ENCODE measurements around the gene RHOB. TPM values are rescaled to one million over a fixed set of nuclear protein-coding genes. Genes with fewer than 3 reads are reported as not detected.
"Not testable (repeated sequence)": the region's sequence is repeated elsewhere in the genome, so short reads cannot be mapped to it uniquely, and the experiment has no call there.

RHOB gene
- total RNA-seq, 1 experiment from 2014 or later, result 28.1 TPM

GRCh38 chr2:20414806-20415205, 32.1 kb upstream of the RHOB start:
- Mint-ChIP-seq H3K36me3 (ENCODE audit: insufficient read depth, unreplicated experiment) (no peaks in the 10 kb centered on the region), H3K4me3 (ENCODE audit: unreplicated experiment) (no peak overlapping the region), H3K27me3 (ENCODE audit: insufficient read depth, unreplicated experiment) (no peaks in the 10 kb centered on the region), H3K27ac (ENCODE audit: low read depth, unreplicated experiment) (no peak overlapping the region), H3K9me3 (ENCODE audit: unreplicated experiment) (peaks cover 5% of the 10 kb centered on the region), H3K4me1 (ENCODE audit: insufficient read depth, unreplicated experiment) (peaks cover 23% of the 10 kb centered on the region)
- ChIA-PET CTCF (interaction anchor here (0.7 to 17.8 kb wide), 13 partner anchors 8 to 240 kb away, joined by 3 to 275 read pairs (median 5); partner anchors contain the start of genes HS1BP3 and RHOB), POLR2A (interaction anchor here (0.7 to 2.4 kb wide), 5 partner anchors 10 to 229 kb away, joined by 3 to 10 read pairs (median 3); partner anchors contain the start of gene RHOB)
- intact Hi-C loops (cut with micrococcal nuclease), result no loop called here
- TF ChIP-seq, protein P1, sequence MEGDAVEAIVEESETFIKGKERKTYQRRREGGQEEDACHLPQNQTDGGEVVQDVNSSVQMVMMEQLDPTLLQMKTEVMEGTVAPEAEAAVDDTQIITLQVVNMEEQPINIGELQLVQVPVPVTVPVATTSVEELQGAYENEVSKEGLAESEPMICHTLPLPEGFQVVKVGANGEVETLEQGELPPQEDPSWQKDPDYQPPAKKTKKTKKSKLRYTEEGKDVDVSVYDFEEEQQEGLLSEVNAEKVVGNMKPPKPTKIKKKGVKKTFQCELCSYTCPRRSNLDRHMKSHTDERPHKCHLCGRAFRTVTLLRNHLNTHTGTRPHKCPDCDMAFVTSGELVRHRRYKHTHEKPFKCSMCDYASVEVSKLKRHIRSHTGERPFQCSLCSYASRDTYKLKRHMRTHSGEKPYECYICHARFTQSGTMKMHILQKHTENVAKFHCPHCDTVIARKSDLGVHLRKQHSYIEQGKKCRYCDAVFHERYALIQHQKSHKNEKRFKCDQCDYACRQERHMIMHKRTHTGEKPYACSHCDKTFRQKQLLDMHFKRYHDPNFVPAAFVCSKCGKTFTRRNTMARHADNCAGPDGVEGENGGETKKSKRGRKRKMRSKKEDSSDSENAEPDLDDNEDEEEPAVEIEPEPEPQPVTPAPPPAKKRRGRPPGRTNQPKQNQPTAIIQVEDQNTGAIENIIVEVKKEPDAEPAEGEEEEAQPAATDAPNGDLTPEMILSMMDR (IDR thresholded peaks at IDR 0.05; ENCODE audit: unreplicated experiment), result no peak
- DNase-seq (ENCODE audit: unreplicated experiment), result no peak
- no TSS peak for BruUV-seq (replicated peaks)

GRCh38 chr2:20415511-20415918, 31.4 kb upstream of the RHOB start:
- ChIA-PET POLR2A (interaction anchor here (0.6 to 2.4 kb wide), 4 partner anchors 22 to 50 kb away, joined by 3 to 10 read pairs (median 4); no protein-coding TSS in a partner anchor), CTCF (interaction anchor here (0.7 to 17.8 kb wide), 12 partner anchors 9 to 239 kb away, joined by 3 to 275 read pairs (median 5); partner anchors contain the start of gene HS1BP3)
- H3K9me3 Mint-ChIP-seq (ENCODE audit: unreplicated experiment), result no peaks in the 10 kb centered on the region
- TF ChIP-seq, protein P1 (IDR thresholded peaks at IDR 0.05; ENCODE audit: unreplicated experiment), result no peak
- H3K36me3 Mint-ChIP-seq (ENCODE audit: insufficient read depth, unreplicated experiment), result no peaks in the 10 kb centered on the region
- peaks cover 23% of the 10 kb centered on the region for H3K4me1 Mint-ChIP-seq (ENCODE audit: insufficient read depth, unreplicated experiment)
- H3K4me3 Mint-ChIP-seq (ENCODE audit: unreplicated experiment), result no peak overlapping the region
- intact Hi-C loops (cut with micrococcal nuclease), result no loop called here
- BruUV-seq (replicated peaks), result no TSS peak
- DNase-seq (ENCODE audit: unreplicated experiment), result peak; percentile 66
- no peak overlapping the region for H3K27ac Mint-ChIP-seq (ENCODE audit: low read depth, unreplicated experiment)
- H3K27me3 Mint-ChIP-seq (ENCODE audit: insufficient read depth, unreplicated experiment), result no peaks in the 10 kb centered on the region

GRCh38 chr2:20416723-20417122, 30.2 kb upstream of the RHOB start:
- no TSS peak for BruUV-seq (replicated peaks)
- intact Hi-C loops (cut with micrococcal nuclease), result no loop called here
- Mint-ChIP-seq H3K4me3 (ENCODE audit: unreplicated experiment) (no peak overlapping the region), H3K36me3 (ENCODE audit: insufficient read depth, unreplicated experiment) (no peaks in the 10 kb centered on the region), H3K27me3 (ENCODE audit: insufficient read depth, unreplicated experiment) (no peaks in the 10 kb centered on the region), H3K9me3 (ENCODE audit: unreplicated experiment) (no peaks in the 10 kb centered on the region), H3K27ac (ENCODE audit: low read depth, unreplicated experiment) (no peak overlapping the region), H3K4me1 (ENCODE audit: insufficient read depth, unreplicated experiment) (peaks cover 22% of the 10 kb centered on the region)
- TF ChIP-seq, protein P1 (IDR thresholded peaks at IDR 0.05; ENCODE audit: unreplicated experiment), result no peak
- CTCF ChIA-PET, result interaction anchor here (1.2 to 8.0 kb wide), 5 partner anchors 20 to 234 kb away, joined by 3 to 125 read pairs (median 5); partner anchors contain the start of gene HS1BP3
- no peak for DNase-seq (ENCODE audit: unreplicated experiment)
- POLR2A ChIA-PET, result no interaction called here

DNA sequence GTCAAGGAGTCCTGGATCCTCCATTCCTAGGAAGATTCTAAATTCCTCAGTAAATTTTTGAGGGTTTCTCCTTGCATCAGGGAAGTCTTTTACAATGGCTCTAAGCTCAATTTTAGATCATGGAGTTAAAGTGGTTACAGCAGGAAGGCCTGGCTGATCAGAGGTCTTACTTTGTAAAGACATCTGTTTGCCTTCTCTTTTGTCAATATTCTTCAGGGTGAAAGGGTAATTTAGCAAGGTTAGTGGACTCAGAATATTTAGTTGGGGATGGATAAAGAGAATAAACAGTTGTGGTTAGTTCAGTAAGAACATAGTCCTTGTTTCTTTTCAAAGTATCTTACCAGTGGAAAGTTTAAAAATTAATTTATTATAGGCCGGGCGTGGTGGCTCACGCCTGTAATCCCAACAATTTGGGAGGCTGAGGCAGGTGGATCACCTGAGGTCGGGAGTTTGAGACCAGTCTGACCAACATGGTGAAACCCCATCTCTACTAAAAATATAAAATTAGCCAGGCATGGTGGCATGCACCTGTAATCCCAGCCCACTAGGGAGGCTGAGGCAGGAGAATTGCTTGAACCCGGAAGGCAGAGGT, 29.5 kb upstream of the RHOB start:
- H3K27me3 Mint-ChIP-seq (ENCODE audit: insufficient read depth, unreplicated experiment); DNase-seq (ENCODE audit: unreplicated experiment); H3K9me3 Mint-ChIP-seq (ENCODE audit: unreplicated experiment); H3K27ac Mint-ChIP-seq (ENCODE audit: low read depth, unreplicated experiment); H3K36me3 Mint-ChIP-seq (ENCODE audit: insufficient read depth, unreplicated experiment); BruUV-seq (replicated peaks); intact Hi-C loops (cut with micrococcal nuclease); H3K4me3 Mint-ChIP-seq (ENCODE audit: unreplicated experiment); POLR2A ChIA-PET: not testable (repeated sequence)
- CTCF ChIA-PET, result interaction anchor here (1.2 to 16.5 kb wide), 4 partner anchors 10 to 225 kb away, joined by 3 to 275 read pairs (median 66); no protein-coding TSS in a partner anchor
- H3K4me1 Mint-ChIP-seq (ENCODE audit: insufficient read depth, unreplicated experiment), result peaks cover 28% of the 10 kb centered on the region

Measured in MCF 10A (cell line).